Thyroid gland (tissue), 4 donors: ENCODE data around the gene ALG12. TPM values are rescaled to one million over a fixed set of nuclear protein-coding genes. Genes with fewer than 3 reads are reported as not detected.

Experiments used
- DNase-seq, 2 donors: peaks; one replicate each; pipeline ENCODE4 v3.0.0-alpha.2; 2019
- H3K27ac ChIP-seq, 3 donors: fragments of 200-600 bp; sonication (generic); 1 replicate in 2 of 3; 2 replicates in 1 of 3; pipeline ENCODE4 v1.5.1; 2016 to 2019; ENCODE audit warnings: mild to moderate bottlenecking in 1 of 3, moderate library complexity in 1 of 3
- H3K27me3 ChIP-seq: fragments of 200-600 bp; sonication (generic); one replicate; pipeline ENCODE4 v1.5.1; 2019
- H3K36me3 ChIP-seq, 2 donors: fragments of 200-600 bp; sonication (generic); one replicate each; pipeline ENCODE4 v1.5.1; 2016 to 2019
- H3K4me1 ChIP-seq, 2 donors: fragments of 200-600 bp; sonication (generic); one replicate each; pipeline ENCODE4 v1.5.1; 2017 to 2019
- H3K4me3 ChIP-seq, 3 donors: fragments of 200-600 bp; sonication (generic); replicated peaks in 1 of 3; 1 replicate in 2 of 3; 2 replicates in 1 of 3; pipeline ENCODE4 v1.5.1; 2016; ENCODE audit warnings: mild to moderate bottlenecking in 1 of 3
- H3K9me3 ChIP-seq: fragments of 200-600 bp; sonication (generic); one replicate; pipeline ENCODE4 v1.5.1; 2017
- CTCF ChIP-seq, 6 experiments: fragments of 200-600 bp in 3 of 6; fragments of 450-650 bp in 3 of 6; sonication (generic) in 3 of 6; IDR thresholded peaks; one replicate each; pipeline ENCODE4 v1.5.1; 2016 to 2019; ENCODE audit warnings: antibody characterized with exemption in 6 of 6, mild to moderate bottlenecking in 2 of 6, inconsistent platforms in 1 of 6, moderate library complexity in 1 of 6
- POLR2A ChIP-seq, 2 donors: fragments of 450-650 bp; IDR thresholded peaks; one replicate each; pipeline ENCODE4 v1.6.1; 2017; ENCODE audit warnings: antibody characterized with exemption in 2 of 2, mild to moderate bottlenecking in 2 of 2, moderate library complexity in 1 of 2
- WGBS, 2 donors: methylation state at CpG; one replicate each; pipeline ENCODE4 v1.1.5; 2017; 5-methylcytosine and 5-hydroxymethylcytosine counted together
- intact Hi-C: fragments of 100-400 bp; cut with DNase I; formaldehyde crosslinking; loops from one replicate; pipeline ENCODE4 v1.15.1; 2023
- total RNA-seq, 4 donors: library from RNA; depleted of rRNA; stranded (reverse); fragments of >200 nt; gene quantifications; one replicate each; pipeline ENCODE4 v1.2.3, GENCODE V29; 2016

ALG12 gene
- total RNA-seq, 4 donors from 2014 or later = 25.5 to 60.5 (median 52.2) TPM

- no peaks in the 10 kb centered on the region for H3K4me1 ChIP-seq
- intact Hi-C loops = loop anchor here (10.0 kb wide), 1 partner anchor 56 kb away; the partner anchor contains the start of gene ZBED4
- no peak overlapping the region for H3K4me3 ChIP-seq
- H3K27me3 ChIP-seq = no peaks in the 10 kb centered on the region
- H3K9me3 ChIP-seq = no peaks in the 10 kb centered on the region
- WGBS, 2 donors = 94 to 96% methylated on average over 19 to 26 of the region's 27 CpGs
- TF ChIP-seq POLR2A (IDR thresholded peaks at IDR 0.05) (no peak), CTCF (IDR thresholded peaks at IDR 0.05) (no peak)
- no peak for DNase-seq
- H3K36me3 ChIP-seq = peaks cover 32 to 39% of the 10 kb centered on the region in 2 donors
- no peak overlapping the region for H3K27ac ChIP-seq
Observed at GRCh38 chr22:49910229-49911155, 7.7 kb downstream of the ALG12 start.

DNA sequence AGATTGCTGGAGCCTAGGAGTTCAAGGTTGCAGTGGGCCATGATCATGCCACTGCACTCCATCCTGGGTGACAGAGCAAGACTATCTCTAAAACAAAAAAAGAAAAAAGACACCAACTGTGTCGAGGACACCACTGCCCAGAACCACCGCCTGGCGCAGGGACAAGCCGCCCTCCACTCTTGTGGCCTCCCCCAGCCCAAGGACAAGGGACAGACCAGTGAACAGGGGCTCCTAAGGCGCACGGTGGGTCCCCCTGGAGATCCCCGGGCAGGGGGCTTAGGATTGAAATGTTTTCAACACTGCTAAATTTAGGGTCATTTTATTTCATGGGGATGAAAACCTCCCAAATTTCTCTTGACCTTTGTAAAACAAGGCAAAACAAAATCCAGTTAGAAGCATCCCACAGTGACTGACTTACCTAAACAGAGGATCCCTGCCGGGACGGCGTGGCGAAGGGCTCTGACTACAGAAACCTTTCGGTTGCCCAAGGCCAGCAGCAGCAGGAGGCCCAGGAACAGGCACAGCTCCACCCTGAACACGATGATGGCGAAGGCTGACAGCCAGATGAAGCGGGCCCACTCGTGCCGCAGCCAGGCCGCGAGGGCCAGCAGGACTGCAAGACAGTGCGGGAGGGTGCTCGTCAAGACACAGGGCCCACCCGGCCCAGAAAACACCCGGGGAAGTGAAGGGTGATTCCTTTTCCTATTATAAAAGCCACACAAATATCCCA is 8.6 kb downstream of the ALG12 start:
- intact Hi-C loops = loop anchor here (10.0 kb wide), 1 partner anchor 55 kb away; the partner anchor contains the start of gene ZBED4
- WGBS, 2 donors = 93 to 95% methylated on average over 12 to 23 of the region's 23 CpGs
- H3K27me3 ChIP-seq = no peaks in the 10 kb centered on the region
- no peaks in the 10 kb centered on the region for H3K4me1 ChIP-seq
- no peak overlapping the region for H3K4me3 ChIP-seq
- no peak for TF ChIP-seq CTCF (IDR thresholded peaks at IDR 0.05)
- no peak for TF ChIP-seq POLR2A (IDR thresholded peaks at IDR 0.05)
- DNase-seq = no peak
- peaks cover 32 to 39% of the 10 kb centered on the region in 2 donors for H3K36me3 ChIP-seq
- H3K9me3 ChIP-seq = no peaks in the 10 kb centered on the region
- H3K27ac ChIP-seq = no peak overlapping the region

- Histone ChIP-seq H3K9me3 (no peaks in the 10 kb centered on the region), H3K36me3 (peaks cover 38 to 46% of the 10 kb centered on the region in 2 donors), H3K27ac (no peak overlapping the region), H3K27me3 (no peaks in the 10 kb centered on the region), H3K4me3 (no peak overlapping the region), H3K4me1 (no peaks in the 10 kb centered on the region)
- intact Hi-C loops = no loop called here
- DNase-seq = no peak
- WGBS, 2 donors = 93 to 98% methylated on average over 13 to 18 of the region's 19 CpGs
- TF ChIP-seq POLR2A (IDR thresholded peaks at IDR 0.05) (no peak), CTCF (IDR thresholded peaks at IDR 0.05) (no peak)
Observed at GRCh38 chr22:49907807-49908206, 10.4 kb downstream of the ALG12 start.

- no peak overlapping the region for H3K27ac ChIP-seq
- peaks cover 30 to 46% of the 10 kb centered on the region in 2 donors for H3K36me3 ChIP-seq
- no peaks in the 10 kb centered on the region for H3K27me3 ChIP-seq
- DNase-seq = no peak
- TF ChIP-seq POLR2A (IDR thresholded peaks at IDR 0.05) = no peak
- no peak for TF ChIP-seq CTCF (IDR thresholded peaks at IDR 0.05)
- no peak overlapping the region for H3K4me3 ChIP-seq
- no peaks in the 10 kb centered on the region for H3K9me3 ChIP-seq
- WGBS, 2 donors = 89 to 95% methylated on average over 9 to 10 of the region's 14 CpGs
- no peaks in the 10 kb centered on the region for H3K4me1 ChIP-seq
- intact Hi-C loops = no loop called here
Observed at GRCh38 chr22:49906799-49907290, 11.4 kb downstream of the ALG12 start.
